CD14-positive monocyte (primary cell): ENCODE results near the gene STIP1. TPM values are rescaled to one million over a fixed set of nuclear protein-coding genes. Genes with fewer than 3 reads are reported as not detected.
A peak's percentile ranks its signal among the peaks of the same experiment; 100 is the strongest.

Experiments
- DNase-seq, 3 donors: peaks; one replicate each; pipeline ENCODE4 v3.0.0-alpha.2; 2011 to 2022
- H2AFZ ChIP-seq: 2 replicates; pipeline ENCODE4 v1.6.0; 2012; ENCODE audit warnings: mild to moderate bottlenecking, low read depth, low read length, inconsistent platforms; ENCODE audit not compliant: insufficient read depth, poor library complexity, severe bottlenecking
- H3K27ac ChIP-seq, 2 donors: 1 replicate in 1 of 2; 2 replicates in 1 of 2; pipeline ENCODE4 v1.5.1; 2012 to 2013; ENCODE audit warnings: low read length in 2 of 2, control low read depth in 1 of 2, inconsistent platforms in 1 of 2, low read depth in 1 of 2, mild to moderate bottlenecking in 1 of 2
- H3K27me3 ChIP-seq, 2 donors: one replicate each; pipeline versions ENCODE4 v1.6.0 to v1.6.1; 2011 to 2013; ENCODE audit warnings: low read length in 2 of 2; ENCODE audit not compliant: control insufficient read depth in 2 of 2, insufficient read depth in 2 of 2
- H3K36me3 ChIP-seq, 2 donors: replicated peaks in 1 of 2; 1 replicate in 1 of 2; 2 replicates in 1 of 2; pipeline versions ENCODE4 v1.5.1 to v1.6.1; 2012 to 2013; ENCODE audit warnings: low read length in 2 of 2, control low read depth in 1 of 2, inconsistent platforms in 1 of 2, mild to moderate bottlenecking in 1 of 2; ENCODE audit not compliant: insufficient read depth in 2 of 2, control insufficient read depth in 1 of 2
- H3K4me1 ChIP-seq, 2 donors: 1 replicate in 1 of 2; 2 replicates in 1 of 2; pipeline versions ENCODE4 v1.5.1 to v1.6.1; 2012 to 2013; ENCODE audit warnings: low read length in 2 of 2, control low read depth in 1 of 2, inconsistent platforms in 1 of 2, mild to moderate bottlenecking in 1 of 2, moderate library complexity in 1 of 2; ENCODE audit not compliant: insufficient read depth in 2 of 2, control insufficient read depth in 1 of 2
- H3K4me2 ChIP-seq: replicated peaks from 2 replicates; pipeline ENCODE3; 2012; ENCODE audit warnings: low read length, moderate library complexity, mild to moderate bottlenecking; ENCODE audit not compliant: poor library complexity, severe bottlenecking; ENCODE audit errors: extremely low read depth
- H3K4me3 ChIP-seq, 3 experiments: fragments of 200-600 bp in 1 of 3; sonication (generic) in 1 of 3; replicated peaks in 1 of 3; 1 replicate in 2 of 3; 2 replicates in 1 of 3; pipeline ENCODE4 v1.5.1; 2011 to 2013; ENCODE audit warnings: low read length in 3 of 3, mild to moderate bottlenecking in 3 of 3, control low read depth in 2 of 3, low read depth in 2 of 3, inconsistent platforms in 1 of 3, moderate library complexity in 1 of 3
- H3K79me2 ChIP-seq: 2 replicates; pipeline ENCODE4 v1.6.0; 2012; ENCODE audit warnings: mild to moderate bottlenecking, control low read depth, inconsistent platforms, low read length, moderate library complexity; ENCODE audit not compliant: insufficient read depth
- H3K9ac ChIP-seq: 2 replicates; pipeline ENCODE4 v1.6.0; 2017; ENCODE audit warnings: low read length, mild to moderate bottlenecking; ENCODE audit not compliant: insufficient read depth, poor library complexity, severe bottlenecking
- H3K9me3 ChIP-seq, 2 donors: replicated peaks in 1 of 2; 1 replicate in 1 of 2; 2 replicates in 1 of 2; pipeline versions ENCODE4 v1.5.1 to v1.6.1; 2012 to 2013; ENCODE audit warnings: low read length in 2 of 2, control low read depth in 1 of 2; ENCODE audit not compliant: control insufficient read depth in 1 of 2, insufficient read depth in 1 of 2
- H4K20me1 ChIP-seq: 2 replicates; pipeline ENCODE4 v1.6.0; 2012; ENCODE audit warnings: mild to moderate bottlenecking, low read length, control low read depth, moderate library complexity; ENCODE audit not compliant: insufficient read depth
- H3K27ac Mint-ChIP-seq, 7 donors: one replicate each; pipeline ENCODE4 v1.8.0; 2020; ENCODE audit warnings: mild to moderate bottlenecking in 7 of 7, mixed read lengths in 7 of 7, moderate library complexity in 6 of 7, inconsistent platforms in 2 of 7
- H3K27me3 Mint-ChIP-seq, 3 donors: one replicate each; pipeline ENCODE4 v1.8.0; 2021 to 2022; ENCODE audit warnings: low read depth in 3 of 3, mild to moderate bottlenecking in 3 of 3, mixed read lengths in 3 of 3, moderate library complexity in 3 of 3, inconsistent platforms in 1 of 3
- H3K36me3 Mint-ChIP-seq, 2 donors: one replicate each; pipeline ENCODE4 v1.8.0; 2020; ENCODE audit warnings: mixed read lengths in 2 of 2, inconsistent platforms in 1 of 2, mild to moderate bottlenecking in 1 of 2
- H3K4me1 Mint-ChIP-seq: one replicate; pipeline ENCODE4 v1.8.0; 2020; ENCODE audit warnings: mild to moderate bottlenecking, mixed read lengths
- H3K4me3 Mint-ChIP-seq, 2 donors: one replicate each; pipeline ENCODE4 v1.8.0; 2020; ENCODE audit warnings: mild to moderate bottlenecking in 2 of 2, mixed read lengths in 2 of 2, moderate library complexity in 1 of 2
- H3K9me3 Mint-ChIP-seq, 7 donors: one replicate each; pipeline ENCODE4 v1.8.0; 2020 to 2022; ENCODE audit warnings: mixed read lengths in 7 of 7, mild to moderate bottlenecking in 6 of 7, moderate library complexity in 6 of 7, inconsistent platforms in 2 of 7
- WGBS: methylation state at CpG from one replicate; pipeline ENCODE4 v1.1.5; 2013; ENCODE audit warnings: missing lambda C conversion rate; ENCODE audit not compliant: insufficient coverage; 5-methylcytosine and 5-hydroxymethylcytosine counted together
- intact Hi-C, 2 donors: fragments of 100-400 bp; cut with micrococcal nuclease; formaldehyde crosslinking; loops; one replicate each; pipeline versions ENCODE4 v1.15.0 to v1.15.1; 2023
- polyA plus RNA-seq, 3 donors: library from polyadenylated mRNA; depleted of rRNA in 1 of 3; unstranded in 2 of 3; stranded (reverse) in 1 of 3; fragments of 300-500 nt in 2 of 3; fragments of >200 nt in 1 of 3; fragmentation: Illumina TruSeq in 2 of 3; gene quantifications; 1 replicate in 2 of 3; 2 replicates in 1 of 3; pipeline ENCODE4 v1.2.3, GENCODE V29; 2012 to 2021
- TF ChIP-seq, protein P1 (sequence below): fragments of 200-600 bp; IDR thresholded peaks from one replicate; pipeline ENCODE4 v1.8.0; 2022; ENCODE audit warnings: antibody characterized with exemption, mild to moderate bottlenecking

The STIP1 gene
- polyA plus RNA-seq, 3 donors = 44.5 to 52.0 (median 51.1) TPM

DNA sequence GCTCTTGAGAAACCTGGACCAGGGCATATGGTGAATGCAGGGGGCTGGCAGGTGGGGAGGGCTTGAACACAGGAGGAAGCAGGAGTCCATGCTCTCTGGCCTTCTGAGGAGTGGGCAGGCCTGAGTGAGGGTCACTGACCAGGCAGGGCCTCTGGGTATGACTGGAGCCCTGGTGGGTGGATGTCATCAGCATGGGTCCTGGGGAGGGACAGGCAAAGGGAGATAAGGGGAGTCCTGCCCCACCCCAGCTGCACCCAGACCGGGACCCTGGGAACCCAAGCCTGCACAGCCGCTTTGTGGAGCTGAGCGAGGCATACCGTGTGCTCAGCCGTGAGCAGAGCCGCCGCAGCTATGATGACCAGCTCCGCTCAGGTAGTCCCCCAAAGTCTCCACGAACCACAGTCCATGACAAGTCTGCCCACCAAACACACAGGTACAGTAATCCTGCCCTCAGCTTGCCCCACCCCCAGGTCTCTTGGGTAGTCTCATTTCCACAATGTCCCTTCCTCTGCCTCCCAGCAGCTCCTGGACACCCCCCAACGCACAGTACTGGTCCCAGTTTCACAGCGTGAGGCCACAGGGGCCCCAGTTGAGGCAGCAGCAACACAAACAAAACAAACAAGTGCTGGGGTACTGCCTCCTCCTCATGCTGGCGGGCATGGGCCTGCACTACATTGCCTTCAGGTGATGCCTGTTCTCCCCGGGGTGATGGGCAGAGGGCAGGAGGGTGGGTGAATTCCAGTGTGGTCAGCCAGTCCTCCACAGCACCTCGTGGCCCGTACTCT, 46.4 kb downstream of the STIP1 start:
- Mint-ChIP-seq H3K36me3 (peaks cover 11 to 32% of the 10 kb centered on the region in 2 donors), H3K4me3 (no peak overlapping the region), H3K27ac (peak overlapping the region in 1 of 7 donors; percentile 64), H3K4me1 (peaks cover 47% of the 10 kb centered on the region), H3K9me3 (peaks cover 0 to 8% (median 2%) of the 10 kb centered on the region in 7 donors), H3K27me3 (peaks cover 11 to 21% (median 17%) of the 10 kb centered on the region in 3 donors)
- intact Hi-C loops = no loop called here
- Histone ChIP-seq H3K9ac (no peak overlapping the region), H3K27ac (no peak overlapping the region), H3K9me3 (no peaks in the 10 kb centered on the region), H3K4me2 (no peak overlapping the region), H3K4me1 (peaks cover 41 to 62% of the 10 kb centered on the region in 2 donors), H4K20me1 (no peaks in the 10 kb centered on the region), H3K4me3 (peak overlapping the region in 1 of 3 experiments; percentile 82), H3K36me3 (no peaks in the 10 kb centered on the region), H2AFZ (no peak overlapping the region), H3K27me3 (peaks cover 0 to 7% of the 10 kb centered on the region in 2 donors), H3K79me2 (peaks cover 17% of the 10 kb centered on the region)
- WGBS = 91% methylated on average over 15 of the region's 15 CpGs
- no peak for DNase-seq
- TF ChIP-seq, protein P1, sequence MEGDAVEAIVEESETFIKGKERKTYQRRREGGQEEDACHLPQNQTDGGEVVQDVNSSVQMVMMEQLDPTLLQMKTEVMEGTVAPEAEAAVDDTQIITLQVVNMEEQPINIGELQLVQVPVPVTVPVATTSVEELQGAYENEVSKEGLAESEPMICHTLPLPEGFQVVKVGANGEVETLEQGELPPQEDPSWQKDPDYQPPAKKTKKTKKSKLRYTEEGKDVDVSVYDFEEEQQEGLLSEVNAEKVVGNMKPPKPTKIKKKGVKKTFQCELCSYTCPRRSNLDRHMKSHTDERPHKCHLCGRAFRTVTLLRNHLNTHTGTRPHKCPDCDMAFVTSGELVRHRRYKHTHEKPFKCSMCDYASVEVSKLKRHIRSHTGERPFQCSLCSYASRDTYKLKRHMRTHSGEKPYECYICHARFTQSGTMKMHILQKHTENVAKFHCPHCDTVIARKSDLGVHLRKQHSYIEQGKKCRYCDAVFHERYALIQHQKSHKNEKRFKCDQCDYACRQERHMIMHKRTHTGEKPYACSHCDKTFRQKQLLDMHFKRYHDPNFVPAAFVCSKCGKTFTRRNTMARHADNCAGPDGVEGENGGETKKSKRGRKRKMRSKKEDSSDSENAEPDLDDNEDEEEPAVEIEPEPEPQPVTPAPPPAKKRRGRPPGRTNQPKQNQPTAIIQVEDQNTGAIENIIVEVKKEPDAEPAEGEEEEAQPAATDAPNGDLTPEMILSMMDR = no peak

DNA sequence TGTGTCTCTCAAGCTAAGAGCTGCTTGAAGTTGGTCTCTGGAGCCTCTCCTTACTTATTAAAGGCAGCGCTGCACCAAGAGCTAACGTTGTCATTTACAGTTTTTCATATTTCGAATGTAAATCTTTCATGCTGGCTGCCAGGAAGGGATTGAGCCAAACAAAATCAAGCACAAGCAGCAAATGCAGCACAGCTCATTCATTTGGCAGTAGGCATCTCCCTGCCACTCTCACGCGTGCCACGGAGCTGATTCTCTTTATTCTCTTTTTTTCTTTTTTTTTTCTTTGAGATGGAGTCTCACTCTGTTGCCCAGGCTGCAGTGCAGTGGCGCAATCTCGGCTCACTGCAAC, 47.0 kb downstream of the STIP1 start:
- H3K4me1 Mint-ChIP-seq = peaks cover 46% of the 10 kb centered on the region
- no peak overlapping the region for H3K4me2 ChIP-seq
- H3K4me1 ChIP-seq = peaks cover 43 to 64% of the 10 kb centered on the region in 2 donors
- H3K27ac Mint-ChIP-seq = no peak overlapping the region
- no peak overlapping the region for H3K9ac ChIP-seq
- intact Hi-C loops = no loop called here
- H4K20me1 ChIP-seq = no peaks in the 10 kb centered on the region
- H2AFZ ChIP-seq = no peak overlapping the region
- no peak for DNase-seq
- no peak overlapping the region for H3K27ac ChIP-seq
- 90% methylated on average over 5 of the region's 8 CpGs for WGBS
- H3K9me3 ChIP-seq = no peaks in the 10 kb centered on the region
- TF ChIP-seq, protein P1 = no peak
- H3K4me3 Mint-ChIP-seq = no peak overlapping the region
- H3K27me3 Mint-ChIP-seq = peaks cover 11 to 21% (median 16%) of the 10 kb centered on the region in 3 donors
- H3K27me3 ChIP-seq = peaks cover 0 to 7% of the 10 kb centered on the region in 2 donors
- H3K79me2 ChIP-seq = peaks cover 13% of the 10 kb centered on the region
- H3K36me3 ChIP-seq = no peaks in the 10 kb centered on the region
- H3K9me3 Mint-ChIP-seq = peaks cover 0 to 8% (median 2%) of the 10 kb centered on the region in 7 donors
- no peak overlapping the region for H3K4me3 ChIP-seq
- peaks cover 14 to 32% of the 10 kb centered on the region in 2 donors for H3K36me3 Mint-ChIP-seq
